NOMO-1 (cell line): ENCODE results near the gene SP5.
"Not testable (repeated sequence)": the region's sequence is repeated elsewhere in the genome, so short reads cannot be mapped to it uniquely, and the experiment has no call there.

Experiments
- DNase-seq, 2 experiments: peaks; one replicate each; lab custom pipeline; 2025; ENCODE audit not compliant: unreplicated experiment in 2 of 2; lab: John Stamatoyannopoulos, UW

Gene SP5

GRCh38 chr2:170715062-170715931 lies at the start of gene SP5:
Gene SP5 (plus strand): TSS chr2:170715337. CDS start chr2:170715513, 176 bp downstream.
- DNase-seq: peak; percentile 38 to 48

- no peak for DNase-seq
Observed at GRCh38 chr2:170665743-170666142, 49.4 kb upstream of the SP5 start.

- DNase-seq: no peak
Observed at GRCh38 chr2:170669909-170670308, 45.2 kb upstream of the SP5 start.

- no peak for DNase-seq
Observed at GRCh38 chr2:170670651-170671050, 44.5 kb upstream of the SP5 start.

GRCh38 chr2:170671079-170671478 lies 44.1 kb upstream of the SP5 start:
- DNase-seq: no peak

- not testable (repeated sequence) for DNase-seq
Observed at GRCh38 chr2:170674282-170674681, 40.9 kb upstream of the SP5 start.

GRCh38 chr2:170675701-170676100 lies 39.4 kb upstream of the SP5 start:
- DNase-seq: no peak

- peak; percentile 61 to 68 for DNase-seq
Observed at GRCh38 chr2:170679607-170680079, 35.5 kb upstream of the SP5 start.

- DNase-seq: no peak
Observed at GRCh38 chr2:170680172-170680941, 34.8 kb upstream of the SP5 start.

GRCh38 chr2:170681311-170681710 lies 33.8 kb upstream of the SP5 start:
- DNase-seq: no peak

- no peak for DNase-seq
Observed at GRCh38 chr2:170685591-170685990, 29.5 kb upstream of the SP5 start.

- no peak for DNase-seq
Observed at GRCh38 chr2:170689481-170689880, 25.7 kb upstream of the SP5 start.

GRCh38 chr2:170690640-170691039 lies 24.5 kb upstream of the SP5 start:
- no peak for DNase-seq

- DNase-seq: no peak
Observed at GRCh38 chr2:170694316-170694715, 20.8 kb upstream of the SP5 start.

GRCh38 chr2:170695521-170696410 lies 19.4 kb upstream of the SP5 start:
- no peak for DNase-seq

GRCh38 chr2:170696948-170697347 lies 18.2 kb upstream of the SP5 start:
- no peak for DNase-seq

GRCh38 chr2:170701011-170701410 lies 14.1 kb upstream of the SP5 start:
- DNase-seq: no peak

- peak in 1 of 2 experiments; percentile 64 for DNase-seq
Observed at GRCh38 chr2:170703776-170704476, 11.2 kb upstream of the SP5 start.

GRCh38 chr2:170707821-170708795 lies 7.0 kb upstream of the SP5 start:
- peak in 1 of 2 experiments; percentile 46 for DNase-seq
